ENCODE data around the gene SLC3A2.

- TF ChIP-seq CTCF (conservative IDR thresholded peaks at IDR 0.05; ENCODE audit: low read length) (no peak), EZH2phosphoT487 (IDR thresholded peaks at IDR 0.05; ENCODE audit: borderline replicate concordance, low read depth, low read length) (no peak)
These were observed 53.2 kb downstream of the SLC3A2 start for GRCh38 chr11:62933750-62934495.
